Measurements from ENCODE around the gene ABHD17A. TPM values are rescaled to one million over a fixed set of nuclear protein-coding genes. Genes with fewer than 3 reads are reported as not detected.

The ABHD17A gene
- total RNA-seq, 2 experiments from 2014 or later, result 112 to 113 TPM

GRCh38 chr19:1851654-1852580, 33.4 kb downstream of the ABHD17A start:
- Mint-ChIP-seq H3K27me3 (no peaks in the 10 kb centered on the region), H3K4me1 (ENCODE audit: low read depth) (peaks cover 51% of the 10 kb centered on the region), H3K27ac (peak overlapping the region; percentile 61), H3K36me3 (ENCODE audit: low read depth) (peaks cover 5% of the 10 kb centered on the region), H3K9me3 (no peaks in the 10 kb centered on the region), H3K4me3 (peak overlapping the region; percentile 37)
- intact Hi-C loops (cut with micrococcal nuclease), result no loop called here
- ATAC-seq, result no peak
- TF ChIP-seq, protein P1, sequence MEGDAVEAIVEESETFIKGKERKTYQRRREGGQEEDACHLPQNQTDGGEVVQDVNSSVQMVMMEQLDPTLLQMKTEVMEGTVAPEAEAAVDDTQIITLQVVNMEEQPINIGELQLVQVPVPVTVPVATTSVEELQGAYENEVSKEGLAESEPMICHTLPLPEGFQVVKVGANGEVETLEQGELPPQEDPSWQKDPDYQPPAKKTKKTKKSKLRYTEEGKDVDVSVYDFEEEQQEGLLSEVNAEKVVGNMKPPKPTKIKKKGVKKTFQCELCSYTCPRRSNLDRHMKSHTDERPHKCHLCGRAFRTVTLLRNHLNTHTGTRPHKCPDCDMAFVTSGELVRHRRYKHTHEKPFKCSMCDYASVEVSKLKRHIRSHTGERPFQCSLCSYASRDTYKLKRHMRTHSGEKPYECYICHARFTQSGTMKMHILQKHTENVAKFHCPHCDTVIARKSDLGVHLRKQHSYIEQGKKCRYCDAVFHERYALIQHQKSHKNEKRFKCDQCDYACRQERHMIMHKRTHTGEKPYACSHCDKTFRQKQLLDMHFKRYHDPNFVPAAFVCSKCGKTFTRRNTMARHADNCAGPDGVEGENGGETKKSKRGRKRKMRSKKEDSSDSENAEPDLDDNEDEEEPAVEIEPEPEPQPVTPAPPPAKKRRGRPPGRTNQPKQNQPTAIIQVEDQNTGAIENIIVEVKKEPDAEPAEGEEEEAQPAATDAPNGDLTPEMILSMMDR (IDR thresholded peaks at IDR 0.05), result no peak
- ChIA-PET POLR2A (interaction anchor here (0.7 kb wide), 1 partner anchor 24 kb away, joined by 3 read pairs; no protein-coding TSS in a partner anchor), CTCF (interaction anchor here (1.5 to 4.0 kb wide), 2 partner anchors 14 to 24 kb away, joined by 5 to 19 read pairs; no protein-coding TSS in a partner anchor)
- DNase-seq, result peak; percentile 80

DNA sequence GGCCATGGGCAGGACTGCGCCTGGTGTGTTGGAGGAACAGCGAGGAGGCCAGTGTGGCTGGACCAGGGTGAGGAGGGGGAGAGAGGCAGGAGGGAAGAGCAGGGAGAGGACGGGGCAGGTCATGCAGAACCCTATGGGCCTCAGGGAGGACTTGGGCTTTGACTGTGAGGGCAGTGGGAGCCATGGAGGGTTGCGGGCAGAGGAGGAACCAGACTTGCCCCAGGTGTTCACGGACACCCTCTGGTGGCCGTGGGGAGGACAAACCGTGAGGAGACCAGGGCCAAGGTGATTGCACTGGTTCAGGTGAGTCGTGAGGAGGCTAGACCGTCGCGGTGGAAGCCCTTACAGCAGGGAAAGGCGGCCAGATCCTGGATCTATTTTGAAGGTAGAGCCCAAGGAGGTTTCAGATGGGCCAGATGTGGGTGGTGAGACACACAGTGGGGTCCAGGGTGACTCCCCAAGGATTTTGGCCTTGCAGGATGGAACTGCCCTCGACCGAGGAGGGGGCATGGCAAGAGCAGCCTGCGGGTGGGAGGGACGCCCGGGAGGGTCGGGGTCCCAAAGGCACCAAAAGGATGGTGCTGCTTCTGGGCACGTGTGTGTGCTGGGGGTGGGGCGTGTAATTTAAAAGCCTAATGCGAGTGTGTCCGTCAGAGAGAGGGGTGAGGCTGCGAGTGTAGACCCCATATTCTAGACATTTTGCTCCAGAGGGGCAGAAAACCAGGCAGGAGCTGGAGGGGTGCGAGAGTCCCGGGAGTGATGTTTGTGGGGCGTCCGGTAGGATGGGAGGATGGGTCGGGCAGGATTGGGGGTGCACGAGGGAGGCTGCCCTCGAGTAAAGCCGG, 34.3 kb downstream of the ABHD17A start:
- Mint-ChIP-seq H3K36me3 (ENCODE audit: low read depth) (peaks cover 9% of the 10 kb centered on the region), H3K4me3 (peak overlapping the region; percentile 26), H3K27ac (peak overlapping the region; percentile 61), H3K9me3 (no peaks in the 10 kb centered on the region), H3K4me1 (ENCODE audit: low read depth) (peaks cover 58% of the 10 kb centered on the region), H3K27me3 (no peaks in the 10 kb centered on the region)
- ATAC-seq (no peak), DNase-seq (no peak)
- intact Hi-C loops (cut with micrococcal nuclease), result no loop called here
- CTCF ChIA-PET, result interaction anchor here (4.0 kb wide), 1 partner anchor 13 kb away, joined by 19 read pairs; no protein-coding TSS in a partner anchor
- TF ChIP-seq, protein P1 (IDR thresholded peaks at IDR 0.05), result no peak
- POLR2A ChIA-PET, result no interaction called here

DNA sequence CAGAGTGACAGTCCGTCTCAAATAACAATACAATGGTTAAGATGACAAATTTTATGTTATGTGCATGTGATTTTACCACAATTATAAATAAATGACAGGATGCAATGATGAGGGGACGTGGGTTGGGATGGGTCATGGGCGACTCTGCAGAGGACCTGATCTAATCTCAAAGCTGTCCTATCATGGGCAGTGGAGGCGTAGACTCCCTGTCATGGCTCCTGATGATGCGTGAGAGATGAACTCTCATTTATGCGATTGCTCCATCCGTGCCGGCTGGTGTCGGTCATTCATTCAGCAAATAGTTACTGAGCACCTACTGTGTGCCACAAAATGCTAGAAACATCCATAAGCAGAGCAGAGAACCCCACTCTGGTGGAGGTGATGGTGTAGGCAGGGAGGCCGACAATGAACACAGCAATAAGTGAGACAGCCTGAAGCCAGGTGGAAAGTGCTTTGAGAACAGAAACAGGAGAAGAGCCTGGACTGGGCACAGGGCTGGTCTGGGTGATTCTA, 35.4 kb downstream of the ABHD17A start:
- TF ChIP-seq, protein P1 (IDR thresholded peaks at IDR 0.05), result no peak
- Mint-ChIP-seq H3K27ac (peak overlapping the region; percentile 2), H3K4me3 (no peak overlapping the region), H3K9me3 (no peaks in the 10 kb centered on the region), H3K27me3 (no peaks in the 10 kb centered on the region), H3K36me3 (ENCODE audit: low read depth) (peaks cover 12% of the 10 kb centered on the region), H3K4me1 (ENCODE audit: low read depth) (peaks cover 57% of the 10 kb centered on the region)
- ChIA-PET CTCF (interaction anchor here (1.6 to 2.1 kb wide), 4 partner anchors 8 to 75 kb away, joined by 4 to 9 read pairs (median 6); no protein-coding TSS in a partner anchor), POLR2A (no interaction called here)
- no peak for ATAC-seq
- intact Hi-C loops (cut with micrococcal nuclease), result no loop called here
- no peak for DNase-seq

DNA sequence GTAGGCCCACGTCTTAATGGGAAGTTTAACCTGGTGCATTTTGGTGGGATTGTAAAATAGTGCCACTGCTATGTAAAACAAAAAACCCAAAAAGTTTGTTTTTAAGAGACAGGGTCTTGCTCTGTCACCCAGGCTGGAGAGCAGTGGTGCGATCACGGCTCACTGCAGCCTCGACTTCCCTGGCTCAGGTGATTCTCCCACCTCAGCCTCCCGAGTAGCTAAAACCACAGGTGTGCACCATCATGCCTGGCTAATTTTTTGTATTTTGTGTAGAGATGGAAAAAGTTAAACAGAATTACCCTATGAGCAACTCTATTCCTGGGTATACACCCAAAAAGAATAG, 36.2 kb downstream of the ABHD17A start:
- H3K27ac Mint-ChIP-seq, result peak overlapping the region; percentile 84
- ChIA-PET CTCF (interaction anchor here (1.1 to 2.1 kb wide), 5 partner anchors 9 to 74 kb away, joined by 3 to 9 read pairs (median 5); no protein-coding TSS in a partner anchor), POLR2A (interaction anchor here (1.2 kb wide), 1 partner anchor 422 kb away, joined by 3 read pairs; no protein-coding TSS in a partner anchor)
- peak overlapping the region; percentile 66 for H3K4me3 Mint-ChIP-seq
- H3K36me3 Mint-ChIP-seq (ENCODE audit: low read depth), result peaks cover 12% of the 10 kb centered on the region
- ATAC-seq, result no peak
- TF ChIP-seq, protein P1 (IDR thresholded peaks at IDR 0.05), result no peak
- no peaks in the 10 kb centered on the region for H3K9me3 Mint-ChIP-seq
- H3K27me3 Mint-ChIP-seq, result no peaks in the 10 kb centered on the region
- peaks cover 57% of the 10 kb centered on the region for H3K4me1 Mint-ChIP-seq (ENCODE audit: low read depth)
- DNase-seq, result no peak
- intact Hi-C loops (cut with micrococcal nuclease), result no loop called here

Measured in activated CD8-positive, alpha-beta T cell treated with anti-CD3 and anti-CD28 coated beads for 36 hours (primary cell).